ENCODE measurements around the gene RAI14.

- TF ChIP-seq CTCF (conservative IDR thresholded peaks at IDR 0.05; ENCODE audit: low read length) (no peak), EZH2phosphoT487 (IDR thresholded peaks at IDR 0.05; ENCODE audit: borderline replicate concordance, low read depth, low read length) (no peak)
These were observed 4.3 kb downstream of the RAI14 start for GRCh38 chr5:34660444-34660843.
